ENCODE results near the gene MLLT3. TPM values are rescaled to one million over a fixed set of nuclear protein-coding genes. Genes with fewer than 3 reads are reported as not detected.
A peak's percentile ranks its signal among the peaks of the same experiment; 100 is the strongest.

MLLT3 gene
- total RNA-seq, 1 experiment from 2014 or later: 24.4 TPM

GRCh38 chr9:20505574-20505973 lies 116.7 kb downstream of the MLLT3 start:
- ChIA-PET CTCF (no interaction called here), POLR2A (no interaction called here)
- H3K4me1 Mint-ChIP-seq (ENCODE audit: low read depth, unreplicated experiment): no peaks in the 10 kb centered on the region
- DNase-seq: no peak
- TF ChIP-seq, protein P1, sequence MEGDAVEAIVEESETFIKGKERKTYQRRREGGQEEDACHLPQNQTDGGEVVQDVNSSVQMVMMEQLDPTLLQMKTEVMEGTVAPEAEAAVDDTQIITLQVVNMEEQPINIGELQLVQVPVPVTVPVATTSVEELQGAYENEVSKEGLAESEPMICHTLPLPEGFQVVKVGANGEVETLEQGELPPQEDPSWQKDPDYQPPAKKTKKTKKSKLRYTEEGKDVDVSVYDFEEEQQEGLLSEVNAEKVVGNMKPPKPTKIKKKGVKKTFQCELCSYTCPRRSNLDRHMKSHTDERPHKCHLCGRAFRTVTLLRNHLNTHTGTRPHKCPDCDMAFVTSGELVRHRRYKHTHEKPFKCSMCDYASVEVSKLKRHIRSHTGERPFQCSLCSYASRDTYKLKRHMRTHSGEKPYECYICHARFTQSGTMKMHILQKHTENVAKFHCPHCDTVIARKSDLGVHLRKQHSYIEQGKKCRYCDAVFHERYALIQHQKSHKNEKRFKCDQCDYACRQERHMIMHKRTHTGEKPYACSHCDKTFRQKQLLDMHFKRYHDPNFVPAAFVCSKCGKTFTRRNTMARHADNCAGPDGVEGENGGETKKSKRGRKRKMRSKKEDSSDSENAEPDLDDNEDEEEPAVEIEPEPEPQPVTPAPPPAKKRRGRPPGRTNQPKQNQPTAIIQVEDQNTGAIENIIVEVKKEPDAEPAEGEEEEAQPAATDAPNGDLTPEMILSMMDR (IDR thresholded peaks at IDR 0.05; ENCODE audit: insufficient read depth in 1 of 2, low read depth in 1 of 2, low read length in 1 of 2, severe bottlenecking in 1 of 2, unreplicated experiment in 1 of 2): no peak
- Histone ChIP-seq H3K4me1 (no peaks in the 10 kb centered on the region), H3K36me3 (ENCODE audit: control insufficient read depth, insufficient read depth, low read length) (no peaks in the 10 kb centered on the region), H3K9me3 (no peaks in the 10 kb centered on the region), H3K27me3 (replicated peaks; ENCODE audit: control insufficient read depth, insufficient read depth, low read length) (no peaks in the 10 kb centered on the region), H3K4me3 (ENCODE audit: low read depth, low read length) (no peak overlapping the region)
- peaks cover 5% of the 10 kb centered on the region for H3K36me3 Mint-ChIP-seq (ENCODE audit: insufficient read depth, unreplicated experiment)
- intact Hi-C loops (cut with micrococcal nuclease; ENCODE audit: unreplicated experiment): no loop called here
- H3K27ac Mint-ChIP-seq (ENCODE audit: unreplicated experiment): no peak overlapping the region
- no peak overlapping the region for H3K4me3 Mint-ChIP-seq (ENCODE audit: unreplicated experiment)
- BruUV-seq (replicated peaks): no TSS peak
- no peaks in the 10 kb centered on the region for H3K27me3 Mint-ChIP-seq (ENCODE audit: insufficient read depth, unreplicated experiment)
- no peaks in the 10 kb centered on the region for H3K9me3 Mint-ChIP-seq (ENCODE audit: unreplicated experiment)

DNA sequence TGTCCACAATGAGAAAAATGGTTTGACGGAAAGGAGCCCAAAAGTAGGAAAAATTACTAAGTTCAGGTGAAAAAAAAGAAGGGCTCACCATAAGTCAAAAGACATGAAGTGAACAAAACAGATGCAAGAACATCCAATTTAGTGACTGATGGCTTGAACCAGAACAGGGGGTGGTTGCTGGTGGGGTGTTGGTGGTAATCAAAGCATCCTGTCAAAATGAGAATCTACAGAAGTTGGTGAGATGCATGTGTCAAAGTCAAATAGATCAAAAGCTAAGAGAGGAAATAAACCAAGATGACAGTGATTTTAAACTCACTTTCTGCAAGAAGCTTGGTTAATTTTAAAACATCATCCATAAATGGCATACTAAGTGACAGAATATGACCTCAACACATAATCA lies 117.4 kb downstream of the MLLT3 start:
- Mint-ChIP-seq H3K4me1 (ENCODE audit: low read depth, unreplicated experiment) (no peaks in the 10 kb centered on the region), H3K36me3 (ENCODE audit: insufficient read depth, unreplicated experiment) (peaks cover 2% of the 10 kb centered on the region), H3K27me3 (ENCODE audit: insufficient read depth, unreplicated experiment) (no peaks in the 10 kb centered on the region), H3K9me3 (ENCODE audit: unreplicated experiment) (no peaks in the 10 kb centered on the region), H3K4me3 (ENCODE audit: unreplicated experiment) (no peak overlapping the region), H3K27ac (ENCODE audit: unreplicated experiment) (no peak overlapping the region)
- intact Hi-C loops (cut with micrococcal nuclease; ENCODE audit: unreplicated experiment): no loop called here
- BruUV-seq (replicated peaks): no TSS peak
- H3K9me3 ChIP-seq: no peaks in the 10 kb centered on the region
- no peaks in the 10 kb centered on the region for H3K4me1 ChIP-seq
- ChIA-PET CTCF (no interaction called here), POLR2A (no interaction called here)
- H3K27me3 ChIP-seq (replicated peaks; ENCODE audit: control insufficient read depth, insufficient read depth, low read length): no peaks in the 10 kb centered on the region
- DNase-seq: no peak
- no peaks in the 10 kb centered on the region for H3K36me3 ChIP-seq (ENCODE audit: control insufficient read depth, insufficient read depth, low read length)
- H3K4me3 ChIP-seq (ENCODE audit: low read depth, low read length): no peak overlapping the region
- TF ChIP-seq, protein P1 (IDR thresholded peaks at IDR 0.05; ENCODE audit: insufficient read depth in 1 of 2, low read depth in 1 of 2, low read length in 1 of 2, severe bottlenecking in 1 of 2, unreplicated experiment in 1 of 2): no peak

- H3K9me3 Mint-ChIP-seq (ENCODE audit: unreplicated experiment): no peaks in the 10 kb centered on the region
- H3K4me3 Mint-ChIP-seq (ENCODE audit: unreplicated experiment): no peak overlapping the region
- DNase-seq: peak in 1 of 2 experiments; percentile 4
- BruUV-seq (replicated peaks): no TSS peak
- Histone ChIP-seq H3K4me1 (no peaks in the 10 kb centered on the region), H3K27me3 (replicated peaks; ENCODE audit: control insufficient read depth, insufficient read depth, low read length) (no peaks in the 10 kb centered on the region), H3K4me3 (ENCODE audit: low read depth, low read length) (no peak overlapping the region), H3K36me3 (ENCODE audit: control insufficient read depth, insufficient read depth, low read length) (no peaks in the 10 kb centered on the region), H3K9me3 (no peaks in the 10 kb centered on the region)
- H3K27ac Mint-ChIP-seq (ENCODE audit: unreplicated experiment): no peak overlapping the region
- no peaks in the 10 kb centered on the region for H3K4me1 Mint-ChIP-seq (ENCODE audit: low read depth, unreplicated experiment)
- intact Hi-C loops (cut with micrococcal nuclease; ENCODE audit: unreplicated experiment): no loop called here
- H3K27me3 Mint-ChIP-seq (ENCODE audit: insufficient read depth, unreplicated experiment): no peaks in the 10 kb centered on the region
- H3K36me3 Mint-ChIP-seq (ENCODE audit: insufficient read depth, unreplicated experiment): no peaks in the 10 kb centered on the region
- ChIA-PET CTCF (no interaction called here), POLR2A (no interaction called here)
- TF ChIP-seq, protein P1 (IDR thresholded peaks at IDR 0.05; ENCODE audit: insufficient read depth in 1 of 2, low read depth in 1 of 2, low read length in 1 of 2, severe bottlenecking in 1 of 2, unreplicated experiment in 1 of 2): no peak
Observed at GRCh38 chr9:20500101-20500500, 122.2 kb downstream of the MLLT3 start.

All from Caco-2 (cell line).